CD14-positive monocyte (primary cell): ENCODE measurements around the gene NFATC1. TPM values are rescaled to one million over a fixed set of nuclear protein-coding genes. Genes with fewer than 3 reads are reported as not detected.

Source experiments
- DNase-seq, 3 donors: peaks; one replicate each; pipeline ENCODE4 v3.0.0-alpha.2; 2011 to 2022
- H2AFZ ChIP-seq: 2 replicates; pipeline ENCODE4 v1.6.0; 2012; ENCODE audit warnings: mild to moderate bottlenecking, low read depth, low read length, inconsistent platforms; ENCODE audit not compliant: insufficient read depth, poor library complexity, severe bottlenecking
- H3K27ac ChIP-seq, 2 donors: 1 replicate in 1 of 2; 2 replicates in 1 of 2; pipeline ENCODE4 v1.5.1; 2012 to 2013; ENCODE audit warnings: low read length in 2 of 2, control low read depth in 1 of 2, inconsistent platforms in 1 of 2, low read depth in 1 of 2, mild to moderate bottlenecking in 1 of 2
- H3K27me3 ChIP-seq, 2 donors: one replicate each; pipeline versions ENCODE4 v1.6.0 to v1.6.1; 2011 to 2013; ENCODE audit warnings: low read length in 2 of 2; ENCODE audit not compliant: control insufficient read depth in 2 of 2, insufficient read depth in 2 of 2
- H3K36me3 ChIP-seq, 2 donors: replicated peaks in 1 of 2; 1 replicate in 1 of 2; 2 replicates in 1 of 2; pipeline versions ENCODE4 v1.5.1 to v1.6.1; 2012 to 2013; ENCODE audit warnings: low read length in 2 of 2, control low read depth in 1 of 2, inconsistent platforms in 1 of 2, mild to moderate bottlenecking in 1 of 2; ENCODE audit not compliant: insufficient read depth in 2 of 2, control insufficient read depth in 1 of 2
- H3K4me1 ChIP-seq, 2 donors: 1 replicate in 1 of 2; 2 replicates in 1 of 2; pipeline versions ENCODE4 v1.5.1 to v1.6.1; 2012 to 2013; ENCODE audit warnings: low read length in 2 of 2, control low read depth in 1 of 2, inconsistent platforms in 1 of 2, mild to moderate bottlenecking in 1 of 2, moderate library complexity in 1 of 2; ENCODE audit not compliant: insufficient read depth in 2 of 2, control insufficient read depth in 1 of 2
- H3K4me2 ChIP-seq: replicated peaks from 2 replicates; pipeline ENCODE3; 2012; ENCODE audit warnings: low read length, moderate library complexity, mild to moderate bottlenecking; ENCODE audit not compliant: poor library complexity, severe bottlenecking; ENCODE audit errors: extremely low read depth
- H3K4me3 ChIP-seq, 3 experiments: fragments of 200-600 bp in 1 of 3; sonication (generic) in 1 of 3; replicated peaks in 1 of 3; 1 replicate in 2 of 3; 2 replicates in 1 of 3; pipeline ENCODE4 v1.5.1; 2011 to 2013; ENCODE audit warnings: low read length in 3 of 3, mild to moderate bottlenecking in 3 of 3, control low read depth in 2 of 3, low read depth in 2 of 3, inconsistent platforms in 1 of 3, moderate library complexity in 1 of 3
- H3K79me2 ChIP-seq: 2 replicates; pipeline ENCODE4 v1.6.0; 2012; ENCODE audit warnings: mild to moderate bottlenecking, control low read depth, inconsistent platforms, low read length, moderate library complexity; ENCODE audit not compliant: insufficient read depth
- H3K9ac ChIP-seq: 2 replicates; pipeline ENCODE4 v1.6.0; 2017; ENCODE audit warnings: low read length, mild to moderate bottlenecking; ENCODE audit not compliant: insufficient read depth, poor library complexity, severe bottlenecking
- H3K9me3 ChIP-seq, 2 donors: replicated peaks in 1 of 2; 1 replicate in 1 of 2; 2 replicates in 1 of 2; pipeline versions ENCODE4 v1.5.1 to v1.6.1; 2012 to 2013; ENCODE audit warnings: low read length in 2 of 2, control low read depth in 1 of 2; ENCODE audit not compliant: control insufficient read depth in 1 of 2, insufficient read depth in 1 of 2
- H4K20me1 ChIP-seq: 2 replicates; pipeline ENCODE4 v1.6.0; 2012; ENCODE audit warnings: mild to moderate bottlenecking, low read length, control low read depth, moderate library complexity; ENCODE audit not compliant: insufficient read depth
- H3K27ac Mint-ChIP-seq, 7 donors: one replicate each; pipeline ENCODE4 v1.8.0; 2020; ENCODE audit warnings: mild to moderate bottlenecking in 7 of 7, mixed read lengths in 7 of 7, moderate library complexity in 6 of 7, inconsistent platforms in 2 of 7
- H3K27me3 Mint-ChIP-seq, 3 donors: one replicate each; pipeline ENCODE4 v1.8.0; 2021 to 2022; ENCODE audit warnings: low read depth in 3 of 3, mild to moderate bottlenecking in 3 of 3, mixed read lengths in 3 of 3, moderate library complexity in 3 of 3, inconsistent platforms in 1 of 3
- H3K36me3 Mint-ChIP-seq, 2 donors: one replicate each; pipeline ENCODE4 v1.8.0; 2020; ENCODE audit warnings: mixed read lengths in 2 of 2, inconsistent platforms in 1 of 2, mild to moderate bottlenecking in 1 of 2
- H3K4me1 Mint-ChIP-seq: one replicate; pipeline ENCODE4 v1.8.0; 2020; ENCODE audit warnings: mild to moderate bottlenecking, mixed read lengths
- H3K4me3 Mint-ChIP-seq, 2 donors: one replicate each; pipeline ENCODE4 v1.8.0; 2020; ENCODE audit warnings: mild to moderate bottlenecking in 2 of 2, mixed read lengths in 2 of 2, moderate library complexity in 1 of 2
- H3K9me3 Mint-ChIP-seq, 7 donors: one replicate each; pipeline ENCODE4 v1.8.0; 2020 to 2022; ENCODE audit warnings: mixed read lengths in 7 of 7, mild to moderate bottlenecking in 6 of 7, moderate library complexity in 6 of 7, inconsistent platforms in 2 of 7
- whole genome bisulfite sequencing: methylation state at CpG from one replicate; pipeline ENCODE4 v1.1.5; 2013; ENCODE audit warnings: missing lambda C conversion rate; ENCODE audit not compliant: insufficient coverage; 5-methylcytosine and 5-hydroxymethylcytosine counted together
- intact Hi-C, 2 donors: fragments of 100-400 bp; cut with micrococcal nuclease; formaldehyde crosslinking; loops; one replicate each; pipeline versions ENCODE4 v1.15.0 to v1.15.1; 2023
- polyA plus RNA-seq, 3 donors: library from polyadenylated mRNA; depleted of rRNA in 1 of 3; unstranded in 2 of 3; stranded (reverse) in 1 of 3; fragments of 300-500 nt in 2 of 3; fragments of >200 nt in 1 of 3; fragmentation: Illumina TruSeq in 2 of 3; gene quantifications; 1 replicate in 2 of 3; 2 replicates in 1 of 3; pipeline ENCODE4 v1.2.3, GENCODE V29; 2012 to 2021
- TF ChIP-seq, protein P1 (sequence below): fragments of 200-600 bp; IDR thresholded peaks from one replicate; pipeline ENCODE4 v1.8.0; 2022; ENCODE audit warnings: antibody characterized with exemption, mild to moderate bottlenecking

The NFATC1 gene
- polyA plus RNA-seq, 3 donors: 7.8 to 10.7 (median 8.3) TPM

DNA sequence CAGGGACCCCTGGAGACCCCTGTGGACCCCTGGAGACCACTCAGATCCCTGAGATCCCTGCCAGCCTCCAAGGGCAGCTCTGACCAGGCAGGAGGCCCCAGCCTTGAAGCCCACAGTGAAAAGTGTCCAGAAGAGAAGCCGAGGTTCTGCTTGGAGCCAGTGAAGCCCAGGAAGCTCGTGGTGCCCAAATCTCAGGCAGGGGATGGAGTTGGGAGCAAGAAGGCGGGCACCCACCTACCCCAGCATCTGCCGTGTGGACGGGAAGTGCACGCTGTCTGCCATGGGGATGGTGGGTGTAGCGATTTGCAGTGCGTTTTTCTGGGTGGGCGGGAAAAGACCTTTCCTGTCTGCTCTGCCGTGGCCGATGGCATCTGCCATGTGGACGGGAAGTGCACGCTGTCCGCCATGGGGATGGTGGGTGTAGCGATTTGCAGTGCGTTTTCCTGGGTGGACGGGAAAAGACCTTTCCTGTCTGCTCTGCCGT lies 163.2 kb downstream of the NFATC1 start:
- TF ChIP-seq, protein P1, sequence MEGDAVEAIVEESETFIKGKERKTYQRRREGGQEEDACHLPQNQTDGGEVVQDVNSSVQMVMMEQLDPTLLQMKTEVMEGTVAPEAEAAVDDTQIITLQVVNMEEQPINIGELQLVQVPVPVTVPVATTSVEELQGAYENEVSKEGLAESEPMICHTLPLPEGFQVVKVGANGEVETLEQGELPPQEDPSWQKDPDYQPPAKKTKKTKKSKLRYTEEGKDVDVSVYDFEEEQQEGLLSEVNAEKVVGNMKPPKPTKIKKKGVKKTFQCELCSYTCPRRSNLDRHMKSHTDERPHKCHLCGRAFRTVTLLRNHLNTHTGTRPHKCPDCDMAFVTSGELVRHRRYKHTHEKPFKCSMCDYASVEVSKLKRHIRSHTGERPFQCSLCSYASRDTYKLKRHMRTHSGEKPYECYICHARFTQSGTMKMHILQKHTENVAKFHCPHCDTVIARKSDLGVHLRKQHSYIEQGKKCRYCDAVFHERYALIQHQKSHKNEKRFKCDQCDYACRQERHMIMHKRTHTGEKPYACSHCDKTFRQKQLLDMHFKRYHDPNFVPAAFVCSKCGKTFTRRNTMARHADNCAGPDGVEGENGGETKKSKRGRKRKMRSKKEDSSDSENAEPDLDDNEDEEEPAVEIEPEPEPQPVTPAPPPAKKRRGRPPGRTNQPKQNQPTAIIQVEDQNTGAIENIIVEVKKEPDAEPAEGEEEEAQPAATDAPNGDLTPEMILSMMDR: no peak
- H3K27ac ChIP-seq: no peak overlapping the region
- H3K4me1 Mint-ChIP-seq: no peaks in the 10 kb centered on the region

DNA sequence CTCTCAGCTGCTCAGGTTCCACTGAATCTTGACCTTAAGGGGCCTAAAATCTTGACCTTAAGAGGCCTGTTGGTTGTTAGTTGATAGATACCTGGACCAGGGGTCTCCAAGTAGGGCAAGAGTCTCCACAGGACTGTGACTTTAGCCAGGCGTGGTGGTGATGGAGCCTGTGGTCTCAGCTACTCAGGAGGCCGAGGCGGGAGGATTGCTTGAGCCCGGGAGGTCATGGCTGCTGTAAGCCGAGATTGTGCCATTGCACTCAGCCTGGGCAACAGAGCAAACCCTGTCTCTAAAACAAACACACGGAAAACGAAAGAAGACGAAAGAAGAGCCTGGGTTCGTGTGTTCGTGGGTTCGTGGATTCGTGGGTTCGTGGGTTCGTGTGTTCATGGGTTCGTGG lies 163.7 kb downstream of the NFATC1 start:
- no peak for DNase-seq
- 80% methylated on average over 15 of the region's 15 CpGs for WGBS
- intact Hi-C loops: no loop called here
- no peak overlapping the region for H3K27ac ChIP-seq
- no peaks in the 10 kb centered on the region for H3K4me1 ChIP-seq
- H3K4me3 ChIP-seq: no peak overlapping the region
- H3K9me3 ChIP-seq: peaks cover 0 to 11% of the 10 kb centered on the region in 2 donors
- no peaks in the 10 kb centered on the region for H3K79me2 ChIP-seq
- Mint-ChIP-seq H3K36me3 (no peaks in the 10 kb centered on the region), H3K4me1 (no peaks in the 10 kb centered on the region), H3K9me3 (peaks cover 3 to 18% (median 6%) of the 10 kb centered on the region in 7 donors), H3K27ac (no peak overlapping the region), H3K4me3 (no peak overlapping the region), H3K27me3 (peaks cover 0 to 4% (median 0%) of the 10 kb centered on the region in 3 donors)
- TF ChIP-seq, protein P1: no peak
- H3K9ac ChIP-seq: no peak overlapping the region
- no peak overlapping the region for H2AFZ ChIP-seq
- no peaks in the 10 kb centered on the region for H3K27me3 ChIP-seq
- no peaks in the 10 kb centered on the region for H4K20me1 ChIP-seq
- H3K4me2 ChIP-seq: no peak overlapping the region
- no peaks in the 10 kb centered on the region for H3K36me3 ChIP-seq

More for the DNA sequence above, 163.2 kb downstream of the NFATC1 start:
- Mint-ChIP-seq H3K27me3 (peaks cover 0 to 4% (median 0%) of the 10 kb centered on the region in 3 donors), H3K4me3 (no peak overlapping the region), H3K9me3 (peaks cover 0 to 16% (median 6%) of the 10 kb centered on the region in 7 donors), H3K36me3 (no peaks in the 10 kb centered on the region), H3K27ac (no peak overlapping the region)
- H3K36me3 ChIP-seq: no peaks in the 10 kb centered on the region
- no peaks in the 10 kb centered on the region for H3K4me1 ChIP-seq
- no peak for DNase-seq
- no peaks in the 10 kb centered on the region for H4K20me1 ChIP-seq
- H3K27me3 ChIP-seq: no peaks in the 10 kb centered on the region
- no peak overlapping the region for H3K4me3 ChIP-seq
- peaks cover 0 to 11% of the 10 kb centered on the region in 2 donors for H3K9me3 ChIP-seq
- WGBS: 97% methylated on average over 17 of the region's 18 CpGs
- H3K4me2 ChIP-seq: no peak overlapping the region
- H3K9ac ChIP-seq: no peak overlapping the region
- intact Hi-C loops: no loop called here
- no peak overlapping the region for H2AFZ ChIP-seq
- no peaks in the 10 kb centered on the region for H3K79me2 ChIP-seq
